ENCODE data around the gene PTPRN2. TPM values are rescaled to one million over a fixed set of nuclear protein-coding genes. Genes with fewer than 3 reads are reported as not detected.

Gene PTPRN2
- total RNA-seq, 1 experiment from 2014 or later = not detected

DNA sequence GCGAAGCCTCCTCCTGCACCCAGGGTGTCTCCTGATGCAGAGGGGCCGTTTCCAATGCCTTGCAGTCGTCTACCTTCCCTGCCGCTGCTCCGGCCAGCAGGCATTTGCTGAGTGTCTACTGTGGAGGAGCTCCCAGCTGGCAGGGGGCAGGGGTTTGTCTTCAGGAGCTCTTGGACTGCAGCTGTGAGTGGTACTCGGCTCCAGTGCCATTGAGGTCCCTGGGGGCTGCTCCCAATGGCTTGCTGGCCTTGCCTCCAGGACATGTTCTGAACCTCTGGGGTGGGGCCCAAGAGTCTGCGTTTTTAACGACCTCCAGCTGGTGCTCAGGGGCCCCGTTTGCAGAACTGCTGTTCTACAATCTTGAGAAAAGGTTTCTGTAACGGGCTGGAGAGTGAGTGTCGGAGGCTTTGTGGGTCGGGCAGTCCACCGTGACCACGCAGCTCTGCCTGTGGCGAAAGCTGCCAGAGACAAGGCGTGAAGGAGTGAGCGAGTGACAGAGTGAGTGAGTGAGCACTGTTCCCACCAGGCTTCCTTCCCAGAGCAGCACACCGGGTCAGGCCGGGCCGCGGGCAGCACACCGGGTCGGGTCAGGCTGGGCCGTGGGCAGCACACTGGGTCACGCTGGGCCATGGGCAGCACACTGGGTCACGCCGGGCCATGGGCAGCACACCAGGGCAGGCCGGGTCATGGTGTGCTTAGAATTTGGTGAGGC lies 520.2 kb downstream of the PTPRN2 start:
- Histone ChIP-seq H3K27ac (no peak overlapping the region), H3K4me2 (no peak overlapping the region), H3K79me2 (ENCODE audit: low read depth) (no peaks in the 10 kb centered on the region), H3K4me1 (replicated peaks; ENCODE audit: insufficient read depth) (no peaks in the 10 kb centered on the region), H3F3A (ENCODE audit: insufficient read depth, low read depth) (no peaks in the 10 kb centered on the region), H3K27me3 (ENCODE audit: insufficient read depth, low read depth) (peaks cover 83% of the 10 kb centered on the region), H3K9me3 (ENCODE audit: insufficient read depth, low read depth) (no peaks in the 10 kb centered on the region), H3K36me3 (ENCODE audit: low read depth) (no peaks in the 10 kb centered on the region), H3K9me2 (ENCODE audit: insufficient read depth) (no peaks in the 10 kb centered on the region), H3K4me3 (no peak overlapping the region), H2AFZ (no peak overlapping the region), H4K20me1 (ENCODE audit: insufficient read depth) (peaks cover 7% of the 10 kb centered on the region; the same call in 1 of the 2 replicates)
- CTCF ChIA-PET = no interaction called here
- peak; percentile 89; the same call in 1 of the 2 replicates for TF ChIP-seq EZH2 (IDR thresholded peaks at IDR 0.05; ENCODE audit: low read depth)
- TF ChIP-seq, protein P1, sequence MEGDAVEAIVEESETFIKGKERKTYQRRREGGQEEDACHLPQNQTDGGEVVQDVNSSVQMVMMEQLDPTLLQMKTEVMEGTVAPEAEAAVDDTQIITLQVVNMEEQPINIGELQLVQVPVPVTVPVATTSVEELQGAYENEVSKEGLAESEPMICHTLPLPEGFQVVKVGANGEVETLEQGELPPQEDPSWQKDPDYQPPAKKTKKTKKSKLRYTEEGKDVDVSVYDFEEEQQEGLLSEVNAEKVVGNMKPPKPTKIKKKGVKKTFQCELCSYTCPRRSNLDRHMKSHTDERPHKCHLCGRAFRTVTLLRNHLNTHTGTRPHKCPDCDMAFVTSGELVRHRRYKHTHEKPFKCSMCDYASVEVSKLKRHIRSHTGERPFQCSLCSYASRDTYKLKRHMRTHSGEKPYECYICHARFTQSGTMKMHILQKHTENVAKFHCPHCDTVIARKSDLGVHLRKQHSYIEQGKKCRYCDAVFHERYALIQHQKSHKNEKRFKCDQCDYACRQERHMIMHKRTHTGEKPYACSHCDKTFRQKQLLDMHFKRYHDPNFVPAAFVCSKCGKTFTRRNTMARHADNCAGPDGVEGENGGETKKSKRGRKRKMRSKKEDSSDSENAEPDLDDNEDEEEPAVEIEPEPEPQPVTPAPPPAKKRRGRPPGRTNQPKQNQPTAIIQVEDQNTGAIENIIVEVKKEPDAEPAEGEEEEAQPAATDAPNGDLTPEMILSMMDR (conservative IDR thresholded peaks at IDR 0.05) = no peak
- no peak for DNase-seq
- POLR2A ChIA-PET (ENCODE audit: unreplicated experiment) = no interaction called here
- intact Hi-C loops (cut with micrococcal nuclease; ENCODE audit: unreplicated experiment) = no loop called here
- no TSS peak for BruUV-seq (replicated peaks)

DNA sequence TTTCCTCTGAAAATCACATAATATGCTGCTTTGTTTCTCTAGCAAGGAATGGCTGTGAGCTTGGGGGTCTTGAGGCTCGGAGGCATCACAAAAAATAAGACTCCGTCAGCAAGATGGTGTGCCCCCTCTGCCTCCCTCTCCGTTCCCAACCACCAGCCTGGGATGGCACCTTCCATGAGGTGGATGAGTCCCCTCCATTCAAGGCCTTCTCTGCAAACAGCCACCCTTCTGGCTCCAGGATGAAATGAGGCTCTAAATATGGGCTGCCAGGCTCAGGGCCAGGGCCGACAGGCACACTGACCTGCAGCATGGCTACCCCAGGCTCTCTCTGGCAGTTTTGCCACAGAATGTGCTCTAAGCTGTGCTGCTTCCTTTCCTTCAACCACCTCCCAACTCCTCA lies 521.5 kb downstream of the PTPRN2 start:
- ChIA-PET POLR2A (ENCODE audit: unreplicated experiment) (no interaction called here), CTCF (no interaction called here)
- intact Hi-C loops (cut with micrococcal nuclease; ENCODE audit: unreplicated experiment) = no loop called here
- Histone ChIP-seq H3K9me2 (ENCODE audit: insufficient read depth) (no peaks in the 10 kb centered on the region), H3K9me3 (ENCODE audit: insufficient read depth, low read depth) (peaks cover 4% of the 10 kb centered on the region; the same call in 1 of the 2 replicates), H4K20me1 (ENCODE audit: insufficient read depth) (peaks cover 7% of the 10 kb centered on the region; the same call in 1 of the 2 replicates), H2AFZ (no peak overlapping the region), H3K79me2 (ENCODE audit: low read depth) (no peaks in the 10 kb centered on the region), H3K4me3 (no peak overlapping the region), H3K4me2 (no peak overlapping the region), H3K27ac (no peak overlapping the region), H3F3A (ENCODE audit: insufficient read depth, low read depth) (no peaks in the 10 kb centered on the region), H3K27me3 (ENCODE audit: insufficient read depth, low read depth) (peaks cover 91% of the 10 kb centered on the region), H3K4me1 (replicated peaks; ENCODE audit: insufficient read depth) (no peaks in the 10 kb centered on the region), H3K36me3 (ENCODE audit: low read depth) (no peaks in the 10 kb centered on the region)
- no TSS peak for BruUV-seq (replicated peaks)
- no peak for DNase-seq
- TF ChIP-seq EZH2 (IDR thresholded peaks at IDR 0.05; ENCODE audit: low read depth) = no peak
- TF ChIP-seq, protein P1 (conservative IDR thresholded peaks at IDR 0.05) = no peak

DNA sequence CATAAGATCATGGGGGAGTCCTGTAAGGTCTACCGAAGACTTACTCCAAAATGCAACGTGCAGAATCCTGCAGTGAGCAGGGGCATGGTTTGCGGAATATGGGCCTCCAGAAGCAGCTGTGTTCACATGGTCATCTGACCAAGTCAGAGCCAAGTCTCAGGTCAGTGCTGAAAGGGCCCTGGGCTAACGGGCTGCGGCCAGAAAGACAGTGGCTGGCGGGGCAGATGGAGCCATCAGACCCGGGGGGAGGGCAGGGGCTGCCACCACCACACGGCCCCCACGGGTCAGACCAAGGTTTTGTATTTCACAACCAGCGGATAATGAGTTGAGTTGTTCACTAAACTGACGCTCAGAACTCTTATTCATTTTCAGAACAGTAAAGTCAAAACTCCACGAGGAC lies 522.3 kb downstream of the PTPRN2 start:
- Histone ChIP-seq H3K9me2 (ENCODE audit: insufficient read depth) (no peaks in the 10 kb centered on the region), H3K27ac (no peak overlapping the region), H3K79me2 (ENCODE audit: low read depth) (no peaks in the 10 kb centered on the region), H3K36me3 (ENCODE audit: low read depth) (no peaks in the 10 kb centered on the region), H3K4me3 (no peak overlapping the region), H4K20me1 (ENCODE audit: insufficient read depth) (peaks cover 7% of the 10 kb centered on the region; the same call in 1 of the 2 replicates), H3K4me2 (no peak overlapping the region), H3K27me3 (ENCODE audit: insufficient read depth, low read depth) (peaks cover 98% of the 10 kb centered on the region), H2AFZ (no peak overlapping the region), H3K9me3 (ENCODE audit: insufficient read depth, low read depth) (peaks cover 4% of the 10 kb centered on the region; the same call in 1 of the 2 replicates), H3F3A (ENCODE audit: insufficient read depth, low read depth) (no peaks in the 10 kb centered on the region), H3K4me1 (replicated peaks; ENCODE audit: insufficient read depth) (no peaks in the 10 kb centered on the region)
- ChIA-PET CTCF (no interaction called here), POLR2A (ENCODE audit: unreplicated experiment) (no interaction called here)
- no TSS peak for BruUV-seq (replicated peaks)
- TF ChIP-seq, protein P1 (conservative IDR thresholded peaks at IDR 0.05) = no peak
- no peak for TF ChIP-seq EZH2 (IDR thresholded peaks at IDR 0.05; ENCODE audit: low read depth)
- DNase-seq = no peak
- intact Hi-C loops (cut with micrococcal nuclease; ENCODE audit: unreplicated experiment) = no loop called here

All from PC-9 (cell line).